IMR-90 (cell line): ENCODE measurements around the gene BICD2. TPM values are rescaled to one million over a fixed set of nuclear protein-coding genes. Genes with fewer than 3 reads are reported as not detected.

Source experiments
- ATAC-seq: fragments of 200-7000 bp; cut with Tn5 transposase; 2 replicates; pipeline ENCODE4 v1.9.1; 2020; ENCODE audit warnings: low read depth, mild to moderate bottlenecking, moderate library complexity
- BruUV-seq: library from RNA; stranded (reverse); fragments of 400-500 nt; replicated peaks from 2 replicates; lab custom pipeline; 2021; lab: Mats Ljungman, UMichigan
- CTCF ChIA-PET: fragments of 300-600 bp; formaldehyde crosslinking; extraction: SDS; loops from one replicate; lab custom pipeline; 2021; ENCODE audit warnings: antibody characterized with exemption; lab: Yijun Ruan, JAX
- POLR2A ChIA-PET: fragments of 300-600 bp; sonication (Branson Sonifier 250); formaldehyde crosslinking; loops from one replicate; lab custom pipeline; 2022; ENCODE audit warnings: antibody characterized with exemption; ENCODE audit not compliant: unreplicated experiment; lab: Charles Lee
- DNase-seq: peaks from one replicate; pipeline ENCODE4 v3.0.0; 2013
- H2AFZ ChIP-seq: replicated peaks from 2 replicates; pipeline ENCODE3; 2013; ENCODE audit warnings: low read length, mild to moderate bottlenecking; ENCODE audit not compliant: poor library complexity
- H2AK5ac ChIP-seq: 2 replicates; pipeline ENCODE4 v1.6.1; 2013; ENCODE audit warnings: low read depth, low read length, inconsistent platforms
- H2AK9ac ChIP-seq: replicated peaks from 2 replicates; pipeline ENCODE3; 2013; ENCODE audit warnings: mild to moderate bottlenecking, low read depth, low read length, moderate library complexity; ENCODE audit not compliant: poor library complexity
- H2BK120ac ChIP-seq: 2 replicates; pipeline ENCODE4 v1.6.1; 2013; ENCODE audit warnings: low read depth, low read length, inconsistent platforms
- H2BK15ac ChIP-seq: 3 replicates; pipeline ENCODE4 v1.6.1; 2013; ENCODE audit warnings: low read depth, low read length, inconsistent platforms
- H2BK20ac ChIP-seq: 2 replicates; pipeline ENCODE4 v1.6.1; 2013; ENCODE audit warnings: low read depth, mild to moderate bottlenecking, inconsistent platforms, low read length, moderate library complexity
- H2BK5ac ChIP-seq: 2 replicates; pipeline ENCODE4 v1.6.1; 2013; ENCODE audit warnings: mild to moderate bottlenecking, low read depth, low read length, inconsistent platforms; ENCODE audit not compliant: poor library complexity, severe bottlenecking
- H3K14ac ChIP-seq: replicated peaks from 2 replicates; pipeline ENCODE4 v1.6.1; 2013; ENCODE audit warnings: low read depth, low read length, inconsistent platforms
- H3K18ac ChIP-seq: 2 replicates; pipeline ENCODE4 v1.6.1; 2013; ENCODE audit warnings: low read depth, low read length, control low read depth
- H3K23ac ChIP-seq: 2 replicates; pipeline ENCODE4 v1.6.1; 2013; ENCODE audit warnings: low read depth, low read length, inconsistent platforms
- H3K27ac ChIP-seq: 2 replicates; pipeline ENCODE4 v1.5.1; 2013; ENCODE audit warnings: mild to moderate bottlenecking, control low read depth, low read length; ENCODE audit not compliant: insufficient read depth
- H3K27me3 ChIP-seq: 2 replicates; pipeline ENCODE4 v1.6.1; 2013; ENCODE audit warnings: low read length; ENCODE audit not compliant: control insufficient read depth, insufficient read depth
- H3K36me3 ChIP-seq: 2 replicates; pipeline ENCODE4 v1.6.1; 2013; ENCODE audit warnings: low read length, mixed read lengths; ENCODE audit not compliant: control insufficient read depth, insufficient read depth
- H3K4ac ChIP-seq: 2 replicates; pipeline ENCODE4 v1.6.1; 2013; ENCODE audit warnings: low read depth, low read length, inconsistent platforms
- H3K4me1 ChIP-seq: 2 replicates; pipeline ENCODE4 v1.6.1; 2013; ENCODE audit warnings: low read length, mixed read lengths; ENCODE audit not compliant: control insufficient read depth, insufficient read depth
- H3K4me2 ChIP-seq: 2 replicates; pipeline ENCODE4 v1.6.1; 2013; ENCODE audit warnings: low read depth, mild to moderate bottlenecking, control low read depth, low read length, moderate library complexity
- H3K4me3 ChIP-seq: 2 replicates; pipeline ENCODE4 v1.5.1; 2013; ENCODE audit warnings: low read depth, mild to moderate bottlenecking, control low read depth, low read length, moderate library complexity; ENCODE audit not compliant: insufficient read depth
- H3K56ac ChIP-seq: 2 replicates; pipeline ENCODE4 v1.6.1; 2013; ENCODE audit warnings: low read length, inconsistent platforms; ENCODE audit not compliant: insufficient read depth; ENCODE audit errors: extremely low read depth
- H3K79me1 ChIP-seq, 2 experiments: 2 replicates each; pipeline ENCODE4 v1.6.1; 2013; ENCODE audit warnings: low read length in 2 of 2, inconsistent platforms in 1 of 2, low read depth in 1 of 2
- H3K9ac ChIP-seq: 2 replicates; pipeline ENCODE4 v1.6.1; 2013; ENCODE audit warnings: low read depth, low read length, control low read depth
- H3K9me1 ChIP-seq: 2 replicates; pipeline ENCODE4 v1.6.1; 2013; ENCODE audit warnings: low read length, inconsistent platforms; ENCODE audit not compliant: insufficient read depth
- H3K9me3 ChIP-seq: 2 replicates; pipeline ENCODE4 v1.6.1; 2013; ENCODE audit warnings: low read length; ENCODE audit not compliant: control insufficient read depth, insufficient read depth
- H4K20me1 ChIP-seq: 2 replicates; pipeline ENCODE4 v1.6.1; 2013; ENCODE audit warnings: low read length, inconsistent platforms; ENCODE audit not compliant: insufficient read depth
- H4K5ac ChIP-seq: 2 replicates; pipeline ENCODE4 v1.6.1; 2013; ENCODE audit warnings: mild to moderate bottlenecking, low read depth, low read length, control low read depth
- H4K8ac ChIP-seq, 2 experiments: 2 replicates each; pipeline ENCODE4 v1.6.1; 2013; ENCODE audit warnings: low read depth in 2 of 2, low read length in 2 of 2, control low read depth in 1 of 2, inconsistent platforms in 1 of 2
- H4K91ac ChIP-seq: 2 replicates; pipeline ENCODE4 v1.6.1; 2013; ENCODE audit warnings: low read depth, low read length, inconsistent platforms; ENCODE audit not compliant: insufficient read depth
- BHLHE40 ChIP-seq: fragments of 150-350 bp; IDR thresholded peaks from 2 replicates; pipeline ENCODE4 v1.6.1; 2016; ENCODE audit warnings: mild to moderate bottlenecking, low read depth, low read length
- MXI1 ChIP-seq: IDR thresholded peaks from 2 replicates; pipeline ENCODE4 v1.6.1; 2012; ENCODE audit warnings: low read depth, mild to moderate bottlenecking, low read length, moderate library complexity, borderline replicate concordance
- RFX5 ChIP-seq: IDR thresholded peaks from 2 replicates; pipeline ENCODE4 v1.8.0; 2012; ENCODE audit warnings: low read depth, mild to moderate bottlenecking, low read length, moderate library complexity
- WGBS, 2 experiments: methylation state at CpG; one replicate each; pipeline versions ENCODE4 v1.1.5 to v1.1.7; 2013; ENCODE audit warnings: missing lambda C conversion rate in 2 of 2; ENCODE audit not compliant: insufficient read length in 1 of 2; ENCODE audit errors: extremely low coverage in 2 of 2; 5-methylcytosine and 5-hydroxymethylcytosine counted together
- dilution Hi-C: fragments of 300-500 bp; cut with HindIII; formaldehyde crosslinking; loops from one replicate; pipeline ENCODE4 v1.14.3; 2018; ENCODE audit warnings: low sequenced_read_pairs; ENCODE audit not compliant: unreplicated experiment
- in situ Hi-C: fragments of 300-500 bp; cut with MboI; formaldehyde crosslinking; loops from 3 replicates; pipeline ENCODE4 v1.14.3; 2019; ENCODE audit warnings: low sequenced_read_pairs, inconsistent platforms, mixed read lengths
- intact Hi-C: fragments of 100-400 bp; cut with micrococcal nuclease; formaldehyde crosslinking; loops from 2 replicates; pipeline ENCODE4 v1.10.0; 2022
- polyA plus RNA-seq, 3 experiments: library from polyadenylated mRNA; depleted of rRNA; stranded (reverse); fragments of >200 nt; gene quantifications; 2 replicates each; pipeline ENCODE4 v1.2.3, GENCODE V29; 2012; ENCODE audit warnings: low replicate concordance in 1 of 3
- total RNA-seq: library from RNA; depleted of rRNA; stranded (reverse); fragments of >200 nt; gene quantifications from 2 replicates; pipeline ENCODE4 v1.2.3, GENCODE V29; 2012

The BICD2 gene
- total and polyA plus RNA-seq, 2 of the 4 experiments (the other 2 are of a cell fraction) = 21.5 to 35.7 TPM

- Histone ChIP-seq H4K8ac (no peak overlapping the region), H3K23ac (no peak overlapping the region), H2BK120ac (no peak overlapping the region), H3K14ac (no peak overlapping the region), H3K4me1 (peaks cover 14% of the 10 kb centered on the region), H2AK5ac (no peak overlapping the region), H2BK5ac (no peak overlapping the region), H3K9me1 (peaks cover 52% of the 10 kb centered on the region), H4K5ac (no peak overlapping the region), H3K27ac (no peak overlapping the region), H3K4me3 (no peak overlapping the region), H2BK15ac (no peak overlapping the region; the same call in 2 of the 3 replicates), H2AK9ac (no peak overlapping the region), H4K20me1 (peaks cover 66% of the 10 kb centered on the region), H3K9me3 (no peaks in the 10 kb centered on the region), H4K91ac (no peak overlapping the region), H3K4ac (no peak overlapping the region), H3K4me2 (no peak overlapping the region), H3K18ac (no peak overlapping the region), H3K36me3 (no peaks in the 10 kb centered on the region), H3K9ac (no peak overlapping the region), H3K27me3 (no peaks in the 10 kb centered on the region), H3K56ac (no peak overlapping the region), H3K79me1 (peaks cover 44 to 73% of the 10 kb centered on the region in 2 experiments), H2BK20ac (no peak overlapping the region), H2AFZ (no peak overlapping the region)
- in situ Hi-C loops = no loop called here
- TF ChIP-seq BHLHE40 (no peak), MXI1 (no peak), RFX5 (no peak)
- 94% methylated on average over 3 of the region's 13 CpGs; no CpG with 5 or more reads in 1 of the 2 experiments for WGBS, 2 experiments
- dilution Hi-C loops = no loop called here
- BruUV-seq = no TSS peak
- DNase-seq (no peak), ATAC-seq (no peak)
- intact Hi-C loops = no loop called here
- POLR2A ChIA-PET = no interaction called here
- CTCF ChIA-PET = interaction anchor here (0.9 kb wide), 1 partner anchor 53 kb away, joined by 3 read pairs; no protein-coding TSS in a partner anchor
Measured at GRCh38 chr9:92737611-92738299, 26.9 kb downstream of the BICD2 start.
